PC-9 (cell line): ENCODE results near the gene PDE3B.

Experiments used
- CTCF ChIP-seq: fragments of 200-600 bp; sonication (generic); conservative IDR thresholded peaks from 2 replicates; pipeline ENCODE4 v1.6.1; 2017; ENCODE audit warnings: mixed run types, antibody characterized with exemption, mild to moderate bottlenecking, moderate library complexity
- EZH2 ChIP-seq: fragments of 200-600 bp; sonication (generic); IDR thresholded peaks from 2 replicates; pipeline ENCODE4 v1.8.0; 2017; ENCODE audit warnings: antibody characterized with exemption, low read depth

- no peak for TF ChIP-seq CTCF
- no peak for TF ChIP-seq EZH2
Observed at GRCh38 chr11:14607713-14608112, 35.9 kb upstream of the PDE3B start.
